ENCODE data around the gene IL27RA.

DNA sequence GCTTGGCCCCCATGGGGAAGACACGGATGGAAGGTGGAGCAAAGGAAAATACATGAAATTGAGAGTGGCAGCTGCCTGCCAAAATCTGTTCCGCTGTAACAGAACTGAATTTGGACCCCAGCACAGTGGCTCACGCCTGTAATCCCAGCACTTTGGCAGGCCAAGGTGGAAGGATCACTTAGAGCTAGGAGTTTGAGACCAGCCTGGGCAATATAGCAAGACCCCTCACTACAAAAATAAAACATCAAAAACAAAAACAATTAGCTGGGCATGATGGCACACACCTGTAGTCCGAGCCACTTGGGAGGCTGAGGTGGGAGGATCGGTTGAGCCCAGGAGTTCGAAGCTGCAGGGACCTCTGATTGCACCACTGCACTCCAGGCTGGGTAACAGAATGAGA lies 20.9 kb downstream of the IL27RA start:
- TF ChIP-seq POLR2A (IDR thresholded peaks at IDR 0.05; ENCODE audit: low read length) (no peak), GATA1 (IDR thresholded peaks at IDR 0.05; ENCODE audit: low read depth, low read length) (no peak)

Data from erythroblast (primary cell).